GM12865 (cell line): ENCODE data around the gene NFX1.
"Not testable (repeated sequence)": the region's sequence is repeated elsewhere in the genome, so short reads cannot be mapped to it uniquely, and the experiment has no call there.

Source experiments
- DNase-seq: peaks from one replicate; pipeline ENCODE4 v3.0.0; 2010; ENCODE audit warnings: low read depth
- H3K4me3 ChIP-seq: 2 replicates; pipeline ENCODE4 v1.5.1; 2011; ENCODE audit warnings: mild to moderate bottlenecking, low read depth, low read length, control low read depth
- TF ChIP-seq, protein P1 (sequence below): IDR thresholded peaks from 2 replicates; pipeline ENCODE4 v1.5.1; 2011; ENCODE audit warnings: low read length, control low read depth, low read depth, inconsistent platforms; ENCODE audit not compliant: insufficient read depth; ENCODE audit errors: missing control alignments

NFX1 gene

DNA sequence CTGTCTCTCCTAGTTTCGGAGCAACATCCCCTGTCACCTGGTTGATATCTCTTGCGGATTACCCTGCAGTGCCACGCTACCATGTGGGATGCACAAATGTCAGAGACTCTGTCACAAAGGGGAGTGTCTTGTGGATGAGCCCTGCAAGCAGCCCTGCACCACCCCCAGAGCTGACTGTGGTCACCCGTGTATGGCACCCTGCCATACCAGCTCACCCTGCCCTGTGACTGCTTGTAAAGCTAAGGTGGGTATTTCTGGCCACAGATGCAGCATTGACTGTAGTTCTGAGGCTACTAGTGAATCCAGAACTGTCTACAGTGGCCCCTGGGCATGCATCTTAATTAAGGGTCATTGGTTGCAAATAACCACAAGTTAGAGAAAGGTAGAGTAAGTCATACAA, 61.2 kb downstream of the NFX1 start:
- no peak overlapping the region for H3K4me3 ChIP-seq
- TF ChIP-seq, protein P1, sequence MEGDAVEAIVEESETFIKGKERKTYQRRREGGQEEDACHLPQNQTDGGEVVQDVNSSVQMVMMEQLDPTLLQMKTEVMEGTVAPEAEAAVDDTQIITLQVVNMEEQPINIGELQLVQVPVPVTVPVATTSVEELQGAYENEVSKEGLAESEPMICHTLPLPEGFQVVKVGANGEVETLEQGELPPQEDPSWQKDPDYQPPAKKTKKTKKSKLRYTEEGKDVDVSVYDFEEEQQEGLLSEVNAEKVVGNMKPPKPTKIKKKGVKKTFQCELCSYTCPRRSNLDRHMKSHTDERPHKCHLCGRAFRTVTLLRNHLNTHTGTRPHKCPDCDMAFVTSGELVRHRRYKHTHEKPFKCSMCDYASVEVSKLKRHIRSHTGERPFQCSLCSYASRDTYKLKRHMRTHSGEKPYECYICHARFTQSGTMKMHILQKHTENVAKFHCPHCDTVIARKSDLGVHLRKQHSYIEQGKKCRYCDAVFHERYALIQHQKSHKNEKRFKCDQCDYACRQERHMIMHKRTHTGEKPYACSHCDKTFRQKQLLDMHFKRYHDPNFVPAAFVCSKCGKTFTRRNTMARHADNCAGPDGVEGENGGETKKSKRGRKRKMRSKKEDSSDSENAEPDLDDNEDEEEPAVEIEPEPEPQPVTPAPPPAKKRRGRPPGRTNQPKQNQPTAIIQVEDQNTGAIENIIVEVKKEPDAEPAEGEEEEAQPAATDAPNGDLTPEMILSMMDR, result no peak
- DNase-seq, result no peak

DNA sequence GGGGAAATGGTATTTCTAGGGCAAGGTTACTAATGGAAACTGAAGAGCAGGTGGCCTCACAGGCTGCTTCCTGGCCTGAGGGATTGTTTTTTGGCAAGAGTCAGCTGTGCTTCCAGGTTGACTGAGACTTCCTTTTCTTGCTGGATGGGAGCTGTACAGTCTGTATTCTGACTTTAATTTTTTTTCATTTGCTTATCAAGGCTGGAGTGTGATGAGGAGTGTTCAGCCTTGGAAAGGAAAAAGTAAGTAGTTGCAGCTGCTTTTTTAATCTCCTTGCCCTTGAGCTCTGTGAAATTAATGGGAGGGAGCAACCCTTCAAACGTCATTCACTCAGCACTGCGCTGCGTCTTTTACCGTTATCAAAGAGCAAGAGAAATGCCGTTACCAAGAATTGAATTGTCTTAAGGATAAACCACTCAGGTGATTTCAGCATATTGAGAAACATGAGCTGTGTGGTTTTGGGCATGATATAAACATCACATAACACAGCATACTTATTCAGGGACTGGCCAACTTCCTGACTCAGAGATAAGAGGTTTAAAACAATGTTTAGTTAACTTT, 64.4 kb downstream of the NFX1 start:
- no peak for DNase-seq
- TF ChIP-seq, protein P1, result no peak
- no peak overlapping the region for H3K4me3 ChIP-seq

DNA sequence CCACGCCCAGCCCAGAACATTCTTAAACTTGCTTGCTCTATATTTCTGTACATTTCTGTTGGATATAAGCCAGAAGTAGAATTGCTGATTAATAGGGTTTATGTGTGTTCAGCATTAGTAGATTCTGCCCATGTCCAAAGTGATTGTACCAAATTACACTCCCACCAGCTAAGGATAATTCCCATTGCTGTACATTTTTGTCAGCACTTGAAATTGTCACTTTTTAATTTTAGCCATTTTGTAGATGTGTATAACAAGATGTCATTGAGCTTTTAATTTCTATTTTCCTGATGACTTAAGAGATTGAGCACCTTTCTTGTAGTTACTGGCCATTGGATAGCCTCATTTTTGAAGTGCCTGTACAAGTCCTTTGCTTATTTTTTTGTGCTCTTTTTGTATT, 65.6 kb downstream of the NFX1 start:
- TF ChIP-seq, protein P1, result no peak
- H3K4me3 ChIP-seq, result no peak overlapping the region
- DNase-seq, result no peak

DNA sequence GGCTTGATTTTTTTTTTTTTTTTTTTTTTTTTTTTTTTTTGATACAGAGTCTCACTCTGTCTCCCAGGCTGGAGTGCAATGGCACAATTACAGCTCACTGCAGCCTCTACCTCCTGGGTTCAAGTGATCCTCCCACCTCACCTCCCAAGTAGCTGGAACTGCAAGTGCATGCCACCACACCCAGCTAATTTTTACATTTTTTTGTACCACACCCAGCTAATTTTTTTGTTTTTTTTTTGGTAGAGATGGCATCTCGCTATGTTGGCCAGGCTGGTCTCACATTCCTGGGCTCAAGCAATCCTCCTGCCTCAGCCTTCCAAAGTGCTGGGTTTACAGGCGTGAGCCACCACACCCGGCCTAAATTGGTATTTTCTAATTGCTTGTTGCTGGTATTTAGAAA, 68.3 kb downstream of the NFX1 start:
- not testable (repeated sequence) for DNase-seq, H3K4me3 ChIP-seq

DNA sequence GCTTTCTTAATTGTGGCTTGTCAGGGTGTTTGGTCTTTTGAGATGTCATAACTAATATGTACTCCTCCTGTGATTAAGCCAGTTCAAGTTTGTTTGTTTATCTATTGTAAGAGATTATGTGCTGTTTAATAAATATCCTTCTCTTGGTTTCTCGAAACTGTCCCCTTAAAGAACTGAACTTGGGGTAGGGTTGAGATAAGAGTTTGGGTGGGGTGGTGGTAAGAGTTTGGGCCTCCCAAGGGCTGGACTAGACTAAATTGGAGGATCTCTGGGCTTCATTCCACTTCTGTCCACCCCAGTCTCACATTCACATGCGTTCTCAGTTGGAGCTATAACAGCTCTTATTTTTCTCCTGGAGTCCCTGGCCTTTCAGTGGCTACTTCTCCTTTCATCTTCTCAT, 73.8 kb downstream of the NFX1 start:
- TF ChIP-seq, protein P1, result no peak

DNA sequence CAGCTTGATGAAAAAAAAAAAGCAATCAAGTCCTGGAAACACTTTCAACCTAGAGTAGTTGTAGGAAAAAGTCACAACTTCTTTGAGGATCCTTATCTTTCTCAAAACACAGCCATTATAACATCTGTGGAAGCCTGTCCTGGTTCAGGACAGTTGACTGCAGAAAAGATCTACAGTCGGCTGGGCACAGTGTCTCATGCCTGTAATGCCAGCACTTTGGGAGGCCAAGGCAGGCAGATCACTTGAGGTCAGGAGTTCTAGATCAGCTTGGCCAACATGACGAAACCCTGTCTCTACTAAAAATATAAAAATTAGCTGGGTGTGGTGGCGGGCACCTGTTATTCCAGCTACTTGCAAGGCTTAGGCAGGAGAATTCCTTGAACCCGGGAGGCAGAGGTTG, 74.5 kb downstream of the NFX1 start:
- H3K4me3 ChIP-seq, DNase-seq: not testable (repeated sequence)

More for the DNA sequence above, 73.8 kb downstream of the NFX1 start:
- H3K4me3 ChIP-seq, result no peak overlapping the region
- DNase-seq, result no peak

DNA sequence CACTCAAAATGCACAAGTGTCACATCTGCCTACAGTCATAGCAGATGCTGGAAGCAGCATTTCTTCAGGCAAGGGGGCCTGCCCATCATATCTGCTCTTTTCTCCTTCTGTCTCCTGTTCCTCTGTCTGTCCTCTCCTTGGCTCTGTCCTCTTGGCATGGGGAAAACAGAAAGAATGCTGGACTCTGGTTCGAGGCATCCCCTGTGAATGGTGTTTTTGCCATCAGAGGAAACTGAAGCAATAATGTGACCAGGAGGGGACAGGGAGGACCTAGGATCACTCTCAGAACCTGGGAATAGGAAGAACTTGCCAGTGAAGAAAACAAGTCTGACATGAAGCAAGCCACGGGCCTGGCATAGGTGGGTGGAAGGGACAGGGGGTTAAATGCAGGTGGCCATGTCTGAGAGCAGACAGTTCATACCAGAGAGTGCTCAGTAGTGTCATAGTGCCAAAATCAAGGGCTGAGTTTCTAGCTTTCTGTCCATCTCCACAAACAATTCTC, 76.7 kb downstream of the NFX1 start:
- TF ChIP-seq, protein P1, result no peak
- DNase-seq, result no peak
- no peak overlapping the region for H3K4me3 ChIP-seq

DNA sequence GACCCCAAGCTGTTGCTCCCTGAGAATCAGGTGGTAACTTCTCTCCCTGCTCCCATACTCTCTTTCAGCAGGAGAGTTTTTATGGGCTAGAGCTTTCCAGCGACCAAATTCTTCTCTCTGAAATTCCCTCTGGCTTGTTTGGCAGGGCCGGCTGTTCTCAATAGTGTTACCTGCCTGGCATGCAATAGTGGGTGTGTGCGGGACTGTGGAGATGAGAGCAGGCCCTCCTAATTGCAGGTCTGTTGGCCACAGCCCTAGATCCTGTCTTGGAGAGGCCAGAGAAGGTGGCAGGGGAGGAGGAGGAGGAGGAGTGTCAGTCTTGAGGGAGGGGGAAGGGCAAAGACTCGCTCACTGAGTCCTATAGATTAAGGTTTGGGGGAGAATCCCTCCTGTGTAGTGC, 82.6 kb downstream of the NFX1 start:
- TF ChIP-seq, protein P1, result no peak
- no peak overlapping the region for H3K4me3 ChIP-seq
- DNase-seq, result no peak
